Nephron (organoid): ENCODE data around the gene PLPPR1.

Source experiments
- H3K27ac Mint-ChIP-seq, 3 experiments: 2 replicates each; pipeline ENCODE4 v1.8.0; 2020; ENCODE audit warnings: mixed read lengths in 3 of 3, mild to moderate bottlenecking in 2 of 3, moderate library complexity in 1 of 3
- H3K27me3 Mint-ChIP-seq: 2 replicates; pipeline ENCODE4 v1.8.0; 2021; ENCODE audit warnings: low read depth, mild to moderate bottlenecking, moderate library complexity, mixed read lengths
- H3K36me3 Mint-ChIP-seq: 2 replicates; pipeline ENCODE4 v1.8.0; 2020; ENCODE audit warnings: low read depth, mixed read lengths
- H3K4me1 Mint-ChIP-seq: 2 replicates; pipeline ENCODE4 v1.8.0; 2020; ENCODE audit warnings: mixed read lengths
- H3K4me3 Mint-ChIP-seq, 3 experiments: 2 replicates each; pipeline ENCODE4 v1.8.0; 2020; ENCODE audit warnings: mild to moderate bottlenecking in 3 of 3, mixed read lengths in 3 of 3, moderate library complexity in 2 of 3
- H3K9me3 Mint-ChIP-seq: 2 replicates; pipeline ENCODE4 v1.8.0; 2020; ENCODE audit warnings: mixed read lengths
- TF ChIP-seq, protein P1 (sequence below), 3 experiments: fragments of 200-600 bp; sonication (generic); IDR thresholded peaks; one replicate each; pipeline ENCODE4 v1.5.0; 2021; ENCODE audit warnings: antibody characterized with exemption in 3 of 3; ENCODE audit not compliant: unreplicated experiment in 3 of 3

PLPPR1 gene

DNA sequence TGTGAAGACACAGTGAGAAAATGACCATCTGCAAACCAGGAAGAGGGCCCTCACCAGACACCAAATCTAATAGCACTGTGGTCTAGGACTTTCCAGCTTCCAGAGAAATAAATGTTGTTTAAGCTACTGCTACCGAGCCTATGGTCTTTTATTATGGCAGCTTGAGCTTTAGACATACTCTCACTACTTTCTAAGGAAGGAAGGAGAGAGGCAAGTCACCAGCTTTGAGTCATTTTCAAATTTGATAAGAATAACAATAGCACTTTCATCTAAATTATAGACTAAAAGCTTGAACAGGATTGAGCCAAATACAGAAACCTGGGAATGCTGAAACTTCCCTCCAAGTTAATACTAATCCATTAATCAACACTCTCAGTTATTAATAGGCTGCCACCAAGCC is 64.4 kb downstream of the PLPPR1 start:
- Mint-ChIP-seq H3K4me3 (no peak overlapping the region), H3K4me1 (no peaks in the 10 kb centered on the region), H3K9me3 (no peaks in the 10 kb centered on the region), H3K27me3 (peaks cover 3% of the 10 kb centered on the region), H3K27ac (no peak overlapping the region), H3K36me3 (no peaks in the 10 kb centered on the region)
- TF ChIP-seq, protein P1, sequence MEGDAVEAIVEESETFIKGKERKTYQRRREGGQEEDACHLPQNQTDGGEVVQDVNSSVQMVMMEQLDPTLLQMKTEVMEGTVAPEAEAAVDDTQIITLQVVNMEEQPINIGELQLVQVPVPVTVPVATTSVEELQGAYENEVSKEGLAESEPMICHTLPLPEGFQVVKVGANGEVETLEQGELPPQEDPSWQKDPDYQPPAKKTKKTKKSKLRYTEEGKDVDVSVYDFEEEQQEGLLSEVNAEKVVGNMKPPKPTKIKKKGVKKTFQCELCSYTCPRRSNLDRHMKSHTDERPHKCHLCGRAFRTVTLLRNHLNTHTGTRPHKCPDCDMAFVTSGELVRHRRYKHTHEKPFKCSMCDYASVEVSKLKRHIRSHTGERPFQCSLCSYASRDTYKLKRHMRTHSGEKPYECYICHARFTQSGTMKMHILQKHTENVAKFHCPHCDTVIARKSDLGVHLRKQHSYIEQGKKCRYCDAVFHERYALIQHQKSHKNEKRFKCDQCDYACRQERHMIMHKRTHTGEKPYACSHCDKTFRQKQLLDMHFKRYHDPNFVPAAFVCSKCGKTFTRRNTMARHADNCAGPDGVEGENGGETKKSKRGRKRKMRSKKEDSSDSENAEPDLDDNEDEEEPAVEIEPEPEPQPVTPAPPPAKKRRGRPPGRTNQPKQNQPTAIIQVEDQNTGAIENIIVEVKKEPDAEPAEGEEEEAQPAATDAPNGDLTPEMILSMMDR (IDR thresholded peaks at IDR 0.05; ENCODE audit: unreplicated experiment in 3 of 3): no peak

DNA sequence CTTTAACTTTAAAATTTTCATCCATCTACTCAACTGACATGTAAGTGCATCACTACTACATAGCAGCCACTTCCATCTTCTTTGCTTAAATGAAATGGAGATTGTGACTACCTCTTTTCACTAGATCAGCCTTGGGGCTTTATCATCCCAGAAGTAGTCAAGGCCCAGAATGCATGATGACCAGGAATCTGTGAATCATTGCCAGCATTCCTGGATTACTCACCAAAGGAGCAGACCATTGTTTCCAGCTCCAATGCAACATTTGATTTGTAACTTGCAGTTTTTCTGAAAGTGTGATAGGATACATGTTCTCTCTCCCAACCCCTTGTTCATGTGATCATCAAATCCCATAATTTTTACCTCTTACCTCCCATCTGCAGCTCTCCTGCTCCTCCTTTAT is 65.1 kb downstream of the PLPPR1 start:
- Mint-ChIP-seq H3K36me3 (no peaks in the 10 kb centered on the region), H3K27ac (no peak overlapping the region), H3K9me3 (no peaks in the 10 kb centered on the region), H3K27me3 (peaks cover 3% of the 10 kb centered on the region), H3K4me1 (no peaks in the 10 kb centered on the region), H3K4me3 (no peak overlapping the region)
- TF ChIP-seq, protein P1 (IDR thresholded peaks at IDR 0.05; ENCODE audit: unreplicated experiment in 3 of 3): no peak

DNA sequence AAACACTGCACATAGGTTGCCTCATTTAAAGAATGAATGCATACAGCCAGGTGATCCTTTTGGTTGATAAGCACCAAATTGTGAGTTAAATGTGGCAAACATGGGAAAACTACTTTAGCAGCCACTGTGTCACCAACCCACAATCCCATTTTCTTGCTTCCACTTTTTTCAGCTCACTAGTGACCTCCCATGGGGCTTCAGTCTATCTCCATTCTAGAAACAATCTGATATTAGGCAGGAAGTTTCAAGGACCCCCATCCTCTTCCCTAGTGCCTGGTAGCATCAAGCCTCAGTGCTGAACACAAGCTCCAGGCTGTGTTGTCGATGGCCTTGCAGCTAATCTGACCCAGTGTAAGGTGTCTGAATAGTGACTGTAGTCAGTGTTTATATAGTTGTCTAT is 66.2 kb downstream of the PLPPR1 start:
- Mint-ChIP-seq H3K9me3 (no peaks in the 10 kb centered on the region), H3K27me3 (peaks cover 11% of the 10 kb centered on the region), H3K4me3 (no peak overlapping the region), H3K36me3 (no peaks in the 10 kb centered on the region), H3K27ac (no peak overlapping the region), H3K4me1 (no peaks in the 10 kb centered on the region)
- TF ChIP-seq, protein P1 (IDR thresholded peaks at IDR 0.05; ENCODE audit: unreplicated experiment in 3 of 3): no peak

DNA sequence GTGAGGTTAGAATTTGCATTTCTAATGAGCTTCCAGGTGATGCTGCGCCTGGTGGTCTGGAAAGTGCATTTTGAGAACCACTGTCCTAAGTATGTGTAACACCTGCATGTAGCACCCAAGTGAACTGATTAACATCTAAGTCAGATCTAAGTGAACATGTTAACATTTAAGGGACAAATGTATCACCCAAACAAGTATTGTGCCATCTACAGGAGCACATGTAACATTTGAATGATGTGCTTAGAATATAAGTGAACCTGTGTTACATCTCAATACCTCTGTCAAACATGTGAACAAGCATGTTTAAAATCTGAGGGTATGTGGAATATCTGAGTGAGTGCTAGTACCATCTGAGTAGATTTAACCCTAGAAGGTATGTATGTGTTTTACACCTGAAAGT is 68.7 kb downstream of the PLPPR1 start:
- Mint-ChIP-seq H3K4me1 (no peaks in the 10 kb centered on the region), H3K27ac (no peak overlapping the region), H3K36me3 (no peaks in the 10 kb centered on the region), H3K4me3 (no peak overlapping the region), H3K9me3 (no peaks in the 10 kb centered on the region), H3K27me3 (peaks cover 7% of the 10 kb centered on the region)
- TF ChIP-seq, protein P1 (IDR thresholded peaks at IDR 0.05; ENCODE audit: unreplicated experiment in 3 of 3): no peak

GRCh38 chr9:101098392-101098791 is 69.9 kb downstream of the PLPPR1 start:
- peaks cover 7% of the 10 kb centered on the region for H3K27me3 Mint-ChIP-seq
- H3K27ac Mint-ChIP-seq: no peak overlapping the region
- H3K9me3 Mint-ChIP-seq: no peaks in the 10 kb centered on the region
- TF ChIP-seq, protein P1 (IDR thresholded peaks at IDR 0.05; ENCODE audit: unreplicated experiment in 3 of 3): no peak
- no peak overlapping the region for H3K4me3 Mint-ChIP-seq
- no peaks in the 10 kb centered on the region for H3K36me3 Mint-ChIP-seq
- no peaks in the 10 kb centered on the region for H3K4me1 Mint-ChIP-seq

GRCh38 chr9:101114317-101114716 is 85.8 kb downstream of the PLPPR1 start:
- TF ChIP-seq, protein P1 (IDR thresholded peaks at IDR 0.05; ENCODE audit: unreplicated experiment in 3 of 3): no peak
- no peak overlapping the region for H3K4me3 Mint-ChIP-seq
- peaks cover 2% of the 10 kb centered on the region for H3K9me3 Mint-ChIP-seq
- no peak overlapping the region for H3K27ac Mint-ChIP-seq
- H3K36me3 Mint-ChIP-seq: no peaks in the 10 kb centered on the region
- no peaks in the 10 kb centered on the region for H3K27me3 Mint-ChIP-seq
- no peaks in the 10 kb centered on the region for H3K4me1 Mint-ChIP-seq
